Measurements from ENCODE around the gene MYO18B.
"Not testable (repeated sequence)": the region's sequence is repeated elsewhere in the genome, so short reads cannot be mapped to it uniquely, and the experiment has no call there.

The MYO18B gene

DNA sequence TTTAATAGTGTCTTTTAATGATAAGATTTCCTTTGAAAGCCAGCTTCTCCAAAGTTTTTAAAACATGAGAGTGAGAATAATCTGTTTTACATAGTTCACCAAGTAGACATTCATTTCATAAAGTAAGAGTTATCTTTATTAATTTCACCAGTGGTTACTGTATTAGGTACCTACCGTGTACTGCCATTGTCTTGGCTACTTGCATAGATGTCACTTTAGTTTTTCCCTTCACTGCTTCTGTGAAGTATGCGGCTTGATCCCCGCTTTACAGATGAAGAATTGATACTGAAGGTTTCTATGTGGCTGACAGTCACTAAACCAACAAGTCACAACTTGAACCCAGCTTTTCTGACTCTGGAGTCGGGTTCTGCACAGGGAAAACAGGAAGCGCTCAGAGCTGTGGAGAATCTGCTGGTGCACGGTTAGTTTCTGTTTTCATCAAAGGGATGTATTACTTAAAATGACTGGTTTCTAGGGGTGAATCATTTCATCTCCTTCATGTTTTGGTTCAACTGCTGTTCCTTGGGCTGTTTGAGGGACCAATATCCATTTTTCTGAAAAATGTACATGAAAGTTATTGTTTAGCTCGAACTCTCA is 39.3 kb upstream of the MYO18B start:
- Mint-ChIP-seq H3K27me3 (peaks cover 2% of the 10 kb centered on the region), H3K36me3 (ENCODE audit: low read depth) (no peaks in the 10 kb centered on the region), H3K9me3 (no peaks in the 10 kb centered on the region), H3K4me3 (no peak overlapping the region), H3K27ac (no peak overlapping the region), H3K4me1 (ENCODE audit: low read depth) (peaks cover 10% of the 10 kb centered on the region)
- no peak for DNase-seq

- Mint-ChIP-seq H3K9me3 (no peaks in the 10 kb centered on the region), H3K36me3 (ENCODE audit: low read depth) (no peaks in the 10 kb centered on the region), H3K27ac (no peak overlapping the region), H3K4me1 (ENCODE audit: low read depth) (peaks cover 12% of the 10 kb centered on the region), H3K27me3 (peaks cover 2% of the 10 kb centered on the region), H3K4me3 (no peak overlapping the region)
- no peak for DNase-seq
Observed at GRCh38 chr22:25704701-25705100, 37.3 kb upstream of the MYO18B start.

- Mint-ChIP-seq H3K36me3 (ENCODE audit: low read depth) (no peaks in the 10 kb centered on the region), H3K9me3 (no peaks in the 10 kb centered on the region), H3K4me1 (ENCODE audit: low read depth) (peaks cover 17% of the 10 kb centered on the region), H3K4me3 (no peak overlapping the region), H3K27ac (no peak overlapping the region), H3K27me3 (peaks cover 2% of the 10 kb centered on the region)
- DNase-seq, result no peak
Observed at GRCh38 chr22:25706197-25706596, 35.8 kb upstream of the MYO18B start.

GRCh38 chr22:25708430-25708829 is 33.6 kb upstream of the MYO18B start:
- not testable (repeated sequence) for H3K4me3 Mint-ChIP-seq; H3K36me3 Mint-ChIP-seq (ENCODE audit: low read depth); H3K9me3 Mint-ChIP-seq; H3K27ac Mint-ChIP-seq; H3K4me1 Mint-ChIP-seq (ENCODE audit: low read depth); H3K27me3 Mint-ChIP-seq; DNase-seq

DNA sequence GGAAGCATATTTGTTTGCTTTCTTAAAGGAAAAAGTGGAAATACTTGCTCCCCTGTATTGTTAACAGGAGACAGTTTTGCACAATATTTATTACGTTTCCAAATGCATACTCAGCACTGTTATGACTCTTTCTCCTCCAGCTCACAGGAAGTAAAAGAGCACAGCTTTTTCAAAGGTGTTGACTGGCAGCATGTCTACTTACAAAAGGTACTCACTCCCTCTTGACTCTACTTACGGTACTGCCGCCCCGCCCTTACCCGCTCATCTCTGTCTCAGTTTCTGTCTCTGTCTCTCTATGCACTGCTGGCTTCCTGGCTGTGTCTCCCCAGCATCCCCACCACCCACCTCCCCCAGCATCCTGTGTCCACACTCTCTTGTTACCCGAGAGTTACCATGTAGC is 32.2 kb upstream of the MYO18B start:
- DNase-seq, result no peak
- Mint-ChIP-seq H3K27ac (no peak overlapping the region), H3K36me3 (ENCODE audit: low read depth) (peaks cover 2% of the 10 kb centered on the region), H3K27me3 (no peaks in the 10 kb centered on the region), H3K4me3 (no peak overlapping the region), H3K9me3 (no peaks in the 10 kb centered on the region), H3K4me1 (ENCODE audit: low read depth) (peaks cover 7% of the 10 kb centered on the region)

DNA sequence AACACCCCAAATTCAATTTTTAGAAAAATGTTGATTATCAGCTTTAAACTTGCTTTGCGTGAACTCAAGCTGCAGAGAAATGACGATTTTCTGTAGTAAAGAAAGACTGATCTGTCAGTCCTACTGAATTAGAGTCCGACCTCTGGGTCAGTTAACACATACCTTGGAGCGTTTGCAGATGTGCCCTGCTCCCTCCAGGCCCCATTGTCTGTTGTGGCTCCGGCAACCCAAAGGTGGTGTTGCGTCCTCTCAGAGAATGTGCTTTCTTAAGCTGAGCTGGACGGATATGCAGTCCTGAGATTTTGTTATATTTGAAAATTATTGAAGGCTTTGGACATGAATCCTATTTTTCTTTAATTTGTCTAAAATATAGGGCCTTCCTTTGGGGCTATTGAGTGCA is 31.5 kb upstream of the MYO18B start:
- Mint-ChIP-seq H3K36me3 (ENCODE audit: low read depth) (peaks cover 2% of the 10 kb centered on the region), H3K9me3 (no peaks in the 10 kb centered on the region), H3K27me3 (no peaks in the 10 kb centered on the region), H3K27ac (no peak overlapping the region), H3K4me1 (ENCODE audit: low read depth) (peaks cover 7% of the 10 kb centered on the region), H3K4me3 (no peak overlapping the region)
- no peak for DNase-seq

DNA sequence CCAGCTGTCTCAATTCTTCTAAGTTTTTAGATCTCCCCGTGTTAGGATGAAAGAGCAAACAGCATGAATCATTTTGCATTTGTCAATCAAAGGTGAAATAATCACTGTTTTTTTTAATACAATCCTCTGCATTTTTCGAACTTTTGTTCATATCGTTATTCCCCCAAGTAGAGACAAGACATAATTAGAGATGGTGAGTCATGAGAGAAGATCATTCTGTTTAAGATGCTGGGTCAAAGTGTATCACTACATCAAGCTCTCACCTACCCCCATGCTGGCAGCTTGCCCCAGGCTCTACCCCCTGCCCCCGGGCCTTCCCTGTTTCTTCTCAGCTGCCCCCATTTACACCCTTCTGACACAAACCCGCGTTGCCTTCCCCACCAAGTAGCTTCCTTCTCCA is 30.5 kb upstream of the MYO18B start:
- H3K4me1 Mint-ChIP-seq (ENCODE audit: low read depth), result peaks cover 7% of the 10 kb centered on the region
- no peak overlapping the region for H3K4me3 Mint-ChIP-seq
- no peaks in the 10 kb centered on the region for H3K27me3 Mint-ChIP-seq
- H3K27ac Mint-ChIP-seq, result no peak overlapping the region
- H3K9me3 Mint-ChIP-seq, result no peaks in the 10 kb centered on the region
- DNase-seq, result no peak
- peaks cover 2% of the 10 kb centered on the region for H3K36me3 Mint-ChIP-seq (ENCODE audit: low read depth)

GRCh38 chr22:25712661-25713400 is 29.2 kb upstream of the MYO18B start:
- no peak for DNase-seq
- H3K27ac Mint-ChIP-seq, result no peak overlapping the region
- H3K9me3 Mint-ChIP-seq, result no peaks in the 10 kb centered on the region
- no peaks in the 10 kb centered on the region for H3K27me3 Mint-ChIP-seq
- H3K4me1 Mint-ChIP-seq (ENCODE audit: low read depth), result peaks cover 7% of the 10 kb centered on the region
- H3K36me3 Mint-ChIP-seq (ENCODE audit: low read depth), result peaks cover 2% of the 10 kb centered on the region
- no peak overlapping the region for H3K4me3 Mint-ChIP-seq

GRCh38 chr22:25714070-25714469 is 27.9 kb upstream of the MYO18B start:
- H3K36me3 Mint-ChIP-seq (ENCODE audit: low read depth), result peaks cover 2% of the 10 kb centered on the region
- peaks cover 7% of the 10 kb centered on the region for H3K4me1 Mint-ChIP-seq (ENCODE audit: low read depth)
- no peaks in the 10 kb centered on the region for H3K27me3 Mint-ChIP-seq
- no peak for DNase-seq
- H3K4me3 Mint-ChIP-seq, result no peak overlapping the region
- no peaks in the 10 kb centered on the region for H3K9me3 Mint-ChIP-seq
- H3K27ac Mint-ChIP-seq, result no peak overlapping the region

- Mint-ChIP-seq H3K36me3 (ENCODE audit: low read depth) (peaks cover 2% of the 10 kb centered on the region), H3K9me3 (no peaks in the 10 kb centered on the region), H3K27me3 (no peaks in the 10 kb centered on the region), H3K4me1 (ENCODE audit: low read depth) (peaks cover 5% of the 10 kb centered on the region), H3K4me3 (no peak overlapping the region), H3K27ac (no peak overlapping the region)
- DNase-seq, result no peak
Observed at GRCh38 chr22:25714739-25715138, 27.2 kb upstream of the MYO18B start.

DNA sequence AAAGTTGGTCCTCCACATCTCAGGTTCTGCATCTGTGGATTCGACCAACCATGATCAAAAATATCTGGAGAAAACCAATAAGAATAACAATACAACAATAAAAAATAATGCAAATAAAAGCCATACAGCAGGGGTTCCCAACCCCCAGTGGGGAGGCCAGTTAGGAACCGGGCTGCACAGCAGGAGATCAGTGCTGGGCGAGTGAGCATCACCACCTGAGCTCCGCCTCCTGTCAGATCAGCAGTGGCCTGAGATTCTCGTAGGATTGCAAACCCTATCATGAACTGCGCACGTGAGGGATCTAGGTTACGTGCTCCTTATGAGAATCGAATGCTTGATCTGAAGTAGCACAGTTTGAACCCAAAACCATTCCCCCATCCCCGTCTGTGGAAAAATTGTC is 25.4 kb upstream of the MYO18B start:
- no peak overlapping the region for H3K27ac Mint-ChIP-seq
- H3K36me3 Mint-ChIP-seq (ENCODE audit: low read depth), result peaks cover 2% of the 10 kb centered on the region

DNA sequence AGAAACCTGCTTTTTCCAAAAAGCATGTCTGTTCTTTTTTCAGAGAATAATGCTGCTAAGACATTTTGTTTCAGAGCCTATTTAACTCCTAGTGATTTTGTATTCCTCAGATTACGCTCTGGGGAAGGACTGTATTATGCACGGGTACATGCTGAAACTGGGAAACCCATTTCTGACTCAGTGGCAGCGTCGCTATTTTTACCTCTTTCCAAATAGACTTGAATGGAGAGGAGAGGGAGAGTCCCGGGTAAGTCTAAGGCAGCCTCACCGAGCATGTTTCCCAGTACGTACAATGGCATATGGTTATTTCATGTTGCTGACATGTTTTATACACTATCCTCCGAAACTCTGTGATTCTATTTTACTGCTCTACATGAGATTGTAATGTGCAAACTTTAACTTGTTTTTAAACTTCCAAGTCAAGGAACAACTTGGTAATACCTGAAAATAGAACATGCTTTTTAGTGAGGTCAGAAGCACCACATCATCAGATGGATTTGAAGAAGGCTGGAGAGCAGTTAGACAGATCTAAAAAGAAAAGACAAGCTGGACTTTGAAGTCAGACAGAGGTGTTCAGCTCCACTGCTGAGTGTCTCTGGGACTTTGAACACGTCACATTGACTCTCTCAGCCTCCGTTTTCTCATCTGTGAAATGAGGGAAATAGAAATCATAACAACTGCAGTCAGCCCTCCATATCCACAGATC is 23.7 kb upstream of the MYO18B start:
- H3K9me3 Mint-ChIP-seq, result no peaks in the 10 kb centered on the region
- H3K27me3 Mint-ChIP-seq, result no peaks in the 10 kb centered on the region
- H3K4me1 Mint-ChIP-seq (ENCODE audit: low read depth), result no peaks in the 10 kb centered on the region
- H3K4me3 Mint-ChIP-seq, result no peak overlapping the region
- no peak for DNase-seq
- H3K36me3 Mint-ChIP-seq (ENCODE audit: low read depth), result peaks cover 2% of the 10 kb centered on the region
- H3K27ac Mint-ChIP-seq, result no peak overlapping the region

More for the DNA sequence above, 25.4 kb upstream of the MYO18B start:
- Mint-ChIP-seq H3K27me3 (no peaks in the 10 kb centered on the region), H3K4me1 (ENCODE audit: low read depth) (no peaks in the 10 kb centered on the region), H3K4me3 (no peak overlapping the region), H3K9me3 (no peaks in the 10 kb centered on the region)
- no peak for DNase-seq

DNA sequence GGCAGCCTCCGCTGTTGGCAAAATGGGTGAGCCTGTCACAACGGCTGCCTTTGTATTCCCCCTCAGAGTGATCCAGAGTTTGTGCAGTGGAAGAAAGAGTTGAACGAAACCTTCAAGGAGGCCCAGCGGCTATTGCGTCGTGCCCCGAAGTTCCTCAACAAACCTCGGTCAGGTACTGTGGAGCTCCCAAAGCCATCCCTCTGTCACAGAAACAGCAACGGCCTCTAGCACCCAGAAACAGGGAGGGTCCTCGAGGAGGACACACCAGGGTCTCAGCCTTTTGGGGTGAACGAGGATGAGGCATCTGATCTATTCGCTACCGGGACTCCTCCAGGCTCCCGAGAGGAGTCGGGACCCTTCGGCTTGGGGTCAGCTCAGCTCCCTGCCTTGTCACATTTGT is 19.8 kb upstream of the MYO18B start:
- no peak overlapping the region for H3K4me3 Mint-ChIP-seq
- no peaks in the 10 kb centered on the region for H3K9me3 Mint-ChIP-seq
- DNase-seq, result no peak
- H3K27ac Mint-ChIP-seq, result no peak overlapping the region
- H3K27me3 Mint-ChIP-seq, result no peaks in the 10 kb centered on the region
- H3K36me3 Mint-ChIP-seq (ENCODE audit: low read depth), result no peaks in the 10 kb centered on the region
- peaks cover 6% of the 10 kb centered on the region for H3K4me1 Mint-ChIP-seq (ENCODE audit: low read depth)

GRCh38 chr22:25722626-25723025 is 19.4 kb upstream of the MYO18B start:
- DNase-seq, result no peak
- Mint-ChIP-seq H3K27ac (no peak overlapping the region), H3K36me3 (ENCODE audit: low read depth) (no peaks in the 10 kb centered on the region), H3K4me1 (ENCODE audit: low read depth) (peaks cover 6% of the 10 kb centered on the region), H3K9me3 (no peaks in the 10 kb centered on the region), H3K27me3 (no peaks in the 10 kb centered on the region), H3K4me3 (no peak overlapping the region)

DNA sequence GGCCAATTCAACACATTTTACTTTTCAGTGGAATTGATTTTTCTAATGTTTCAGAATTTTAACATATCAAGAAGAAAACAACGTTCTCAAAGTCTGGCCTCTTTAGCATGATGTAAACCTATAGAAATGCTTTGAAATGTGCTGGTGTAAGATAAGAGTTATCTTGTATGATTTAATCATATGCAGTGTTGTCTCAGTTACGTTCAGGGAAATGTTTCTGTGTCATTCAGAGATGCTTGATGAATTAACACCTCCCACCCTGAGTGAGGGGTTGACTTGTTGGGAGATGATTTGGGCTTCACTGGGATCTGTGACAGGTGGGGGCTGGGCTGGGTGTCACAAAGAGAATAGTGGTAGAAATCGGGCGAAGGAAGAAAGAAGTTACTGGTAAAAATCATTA is 15.7 kb upstream of the MYO18B start:
- H3K9me3 Mint-ChIP-seq, result no peaks in the 10 kb centered on the region
- no peaks in the 10 kb centered on the region for H3K36me3 Mint-ChIP-seq (ENCODE audit: low read depth)
- peaks cover 6% of the 10 kb centered on the region for H3K4me1 Mint-ChIP-seq (ENCODE audit: low read depth)
- DNase-seq, result no peak
- no peak overlapping the region for H3K27ac Mint-ChIP-seq
- H3K4me3 Mint-ChIP-seq, result no peak overlapping the region
- H3K27me3 Mint-ChIP-seq, result no peaks in the 10 kb centered on the region
